Measurements from ENCODE around the gene FAM169A. TPM values are rescaled to one million over a fixed set of nuclear protein-coding genes. Genes with fewer than 3 reads are reported as not detected.

The FAM169A gene
- total RNA-seq, 1 experiment from 2014 or later = 13.5 TPM

GRCh38 chr5:74787424-74787823 lies 78.8 kb downstream of the FAM169A start:
- Mint-ChIP-seq H3K27ac (ENCODE audit: low read depth, unreplicated experiment) (no peak overlapping the region), H3K36me3 (ENCODE audit: insufficient read depth, unreplicated experiment) (peaks cover 9% of the 10 kb centered on the region), H3K27me3 (ENCODE audit: insufficient read depth, unreplicated experiment) (no peaks in the 10 kb centered on the region), H3K4me3 (ENCODE audit: unreplicated experiment) (no peak overlapping the region), H3K9me3 (ENCODE audit: unreplicated experiment) (no peaks in the 10 kb centered on the region), H3K4me1 (ENCODE audit: insufficient read depth, unreplicated experiment) (no peaks in the 10 kb centered on the region)
- no peak for TF ChIP-seq CTCF (IDR thresholded peaks at IDR 0.05; ENCODE audit: unreplicated experiment)
- CTCF ChIA-PET = interaction anchor here (0.6 kb wide), 3 partner anchors 52 to 218 kb away, joined by 3 to 4 read pairs (median 3); no protein-coding TSS in a partner anchor
- no TSS peak for BruUV-seq (replicated peaks)
- POLR2A ChIA-PET = no interaction called here
- intact Hi-C loops (cut with micrococcal nuclease) = no loop called here
- DNase-seq (ENCODE audit: unreplicated experiment) = no peak

- Mint-ChIP-seq H3K27ac (ENCODE audit: low read depth, unreplicated experiment) (no peak overlapping the region), H3K9me3 (ENCODE audit: unreplicated experiment) (no peaks in the 10 kb centered on the region), H3K4me3 (ENCODE audit: unreplicated experiment) (no peak overlapping the region), H3K36me3 (ENCODE audit: insufficient read depth, unreplicated experiment) (peaks cover 3% of the 10 kb centered on the region), H3K27me3 (ENCODE audit: insufficient read depth, unreplicated experiment) (no peaks in the 10 kb centered on the region), H3K4me1 (ENCODE audit: insufficient read depth, unreplicated experiment) (no peaks in the 10 kb centered on the region)
- no peak for TF ChIP-seq CTCF (IDR thresholded peaks at IDR 0.05; ENCODE audit: unreplicated experiment)
- CTCF ChIA-PET = interaction anchor here (0.7 kb wide), 1 partner anchor 128 kb away, joined by 3 read pairs; no protein-coding TSS in a partner anchor
- POLR2A ChIA-PET = no interaction called here
- BruUV-seq (replicated peaks) = no TSS peak
- intact Hi-C loops (cut with micrococcal nuclease) = no loop called here
- DNase-seq (ENCODE audit: unreplicated experiment) = no peak
Observed at GRCh38 chr5:74786851-74787250, 79.3 kb downstream of the FAM169A start.

GRCh38 chr5:74778609-74779008 lies 87.6 kb downstream of the FAM169A start:
- ChIA-PET CTCF (no interaction called here), POLR2A (interaction anchor here (0.7 to 4.4 kb wide), 2 partner anchors 12 to 131 kb away, joined by 3 to 14 read pairs; partner anchors contain the start of genes GFM2 and NSA2)
- no peak for DNase-seq (ENCODE audit: unreplicated experiment)
- no peak overlapping the region for H3K4me3 Mint-ChIP-seq (ENCODE audit: unreplicated experiment)
- no peaks in the 10 kb centered on the region for H3K27me3 Mint-ChIP-seq (ENCODE audit: insufficient read depth, unreplicated experiment)
- TF ChIP-seq CTCF (IDR thresholded peaks at IDR 0.05; ENCODE audit: unreplicated experiment) = no peak
- H3K27ac Mint-ChIP-seq (ENCODE audit: low read depth, unreplicated experiment) = no peak overlapping the region
- H3K4me1 Mint-ChIP-seq (ENCODE audit: insufficient read depth, unreplicated experiment) = no peaks in the 10 kb centered on the region
- no peaks in the 10 kb centered on the region for H3K9me3 Mint-ChIP-seq (ENCODE audit: unreplicated experiment)
- intact Hi-C loops (cut with micrococcal nuclease) = no loop called here
- BruUV-seq (replicated peaks) = no TSS peak
- peaks cover 51% of the 10 kb centered on the region for H3K36me3 Mint-ChIP-seq (ENCODE audit: insufficient read depth, unreplicated experiment)

DNA sequence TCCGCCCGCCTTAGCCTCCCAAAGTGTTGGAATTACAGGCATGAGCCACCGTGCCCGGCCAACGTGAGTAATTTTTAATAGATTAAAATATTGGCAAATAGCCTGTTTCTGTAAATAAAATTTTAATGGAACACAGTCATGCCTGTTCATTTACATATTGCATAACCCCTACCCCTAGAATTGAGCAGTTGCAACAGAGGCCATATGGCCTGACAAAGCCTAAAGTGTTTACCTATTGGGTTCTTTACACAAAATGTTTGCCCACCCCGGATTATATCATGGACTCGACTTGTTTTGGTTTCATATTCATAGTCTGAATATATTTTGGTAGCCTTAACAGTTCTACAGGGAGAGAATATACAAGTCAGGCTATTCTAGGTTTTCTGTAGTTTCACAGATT lies 93.8 kb downstream of the FAM169A start:
- peaks cover 5% of the 10 kb centered on the region for H3K4me1 Mint-ChIP-seq (ENCODE audit: insufficient read depth, unreplicated experiment)
- H3K27me3 Mint-ChIP-seq (ENCODE audit: insufficient read depth, unreplicated experiment) = no peaks in the 10 kb centered on the region
- no TSS peak for BruUV-seq (replicated peaks)
- ChIA-PET POLR2A (no interaction called here), CTCF (interaction anchor here (0.7 to 1.6 kb wide), 3 partner anchors 16 to 143 kb away, joined by 3 to 5 read pairs (median 4); no protein-coding TSS in a partner anchor)
- H3K36me3 Mint-ChIP-seq (ENCODE audit: insufficient read depth, unreplicated experiment) = peaks cover 82% of the 10 kb centered on the region
- H3K9me3 Mint-ChIP-seq (ENCODE audit: unreplicated experiment) = no peaks in the 10 kb centered on the region
- intact Hi-C loops (cut with micrococcal nuclease) = no loop called here
- peak; percentile 35 for DNase-seq (ENCODE audit: unreplicated experiment)
- no peak overlapping the region for H3K4me3 Mint-ChIP-seq (ENCODE audit: unreplicated experiment)
- no peak overlapping the region for H3K27ac Mint-ChIP-seq (ENCODE audit: low read depth, unreplicated experiment)
- no peak for TF ChIP-seq CTCF (IDR thresholded peaks at IDR 0.05; ENCODE audit: unreplicated experiment)
